Measurements from ENCODE around the gene DHRSX. TPM values are rescaled to one million over a fixed set of nuclear protein-coding genes. Genes with fewer than 3 reads are reported as not detected.

The DHRSX gene
- total RNA-seq, 1 donor from 2014 or later = 65.4 TPM

GRCh38 chrX:2172359-2172758, 328.4 kb downstream of the DHRSX start:
- H3K27me3 Mint-ChIP-seq = no peaks in the 10 kb centered on the region
- TF ChIP-seq, protein P1, sequence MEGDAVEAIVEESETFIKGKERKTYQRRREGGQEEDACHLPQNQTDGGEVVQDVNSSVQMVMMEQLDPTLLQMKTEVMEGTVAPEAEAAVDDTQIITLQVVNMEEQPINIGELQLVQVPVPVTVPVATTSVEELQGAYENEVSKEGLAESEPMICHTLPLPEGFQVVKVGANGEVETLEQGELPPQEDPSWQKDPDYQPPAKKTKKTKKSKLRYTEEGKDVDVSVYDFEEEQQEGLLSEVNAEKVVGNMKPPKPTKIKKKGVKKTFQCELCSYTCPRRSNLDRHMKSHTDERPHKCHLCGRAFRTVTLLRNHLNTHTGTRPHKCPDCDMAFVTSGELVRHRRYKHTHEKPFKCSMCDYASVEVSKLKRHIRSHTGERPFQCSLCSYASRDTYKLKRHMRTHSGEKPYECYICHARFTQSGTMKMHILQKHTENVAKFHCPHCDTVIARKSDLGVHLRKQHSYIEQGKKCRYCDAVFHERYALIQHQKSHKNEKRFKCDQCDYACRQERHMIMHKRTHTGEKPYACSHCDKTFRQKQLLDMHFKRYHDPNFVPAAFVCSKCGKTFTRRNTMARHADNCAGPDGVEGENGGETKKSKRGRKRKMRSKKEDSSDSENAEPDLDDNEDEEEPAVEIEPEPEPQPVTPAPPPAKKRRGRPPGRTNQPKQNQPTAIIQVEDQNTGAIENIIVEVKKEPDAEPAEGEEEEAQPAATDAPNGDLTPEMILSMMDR (IDR thresholded peaks at IDR 0.05; ENCODE audit: unreplicated experiment) = no peak
- H3K9me3 Mint-ChIP-seq (ENCODE audit: low read depth) = peaks cover 7% of the 10 kb centered on the region
- no peak overlapping the region for H3K27ac Mint-ChIP-seq
- H3K36me3 Mint-ChIP-seq (ENCODE audit: insufficient read depth) = peaks cover 12% of the 10 kb centered on the region
- no peak overlapping the region for H3K4me3 Mint-ChIP-seq (ENCODE audit: low read depth)
- no peak for DNase-seq (ENCODE audit: low spot score, unreplicated experiment)
- no peaks in the 10 kb centered on the region for H3K4me1 Mint-ChIP-seq (ENCODE audit: low read depth)

Other genes starting within 250 kb of the DHRSX start
- 57.5 and 59.6 TPM in 2 replicates for gene ZBED1, start within 50 bp of the DHRSX start, total RNA-seq
- 328 and 362 TPM in 2 replicates for gene CD99, start 190.3 kb upstream of the DHRSX start, total RNA-seq

All from progenitor cell of endocrine pancreas (in vitro differentiated cells).